Measurements from ENCODE around the gene CDIP1.

CDIP1 gene

DNA sequence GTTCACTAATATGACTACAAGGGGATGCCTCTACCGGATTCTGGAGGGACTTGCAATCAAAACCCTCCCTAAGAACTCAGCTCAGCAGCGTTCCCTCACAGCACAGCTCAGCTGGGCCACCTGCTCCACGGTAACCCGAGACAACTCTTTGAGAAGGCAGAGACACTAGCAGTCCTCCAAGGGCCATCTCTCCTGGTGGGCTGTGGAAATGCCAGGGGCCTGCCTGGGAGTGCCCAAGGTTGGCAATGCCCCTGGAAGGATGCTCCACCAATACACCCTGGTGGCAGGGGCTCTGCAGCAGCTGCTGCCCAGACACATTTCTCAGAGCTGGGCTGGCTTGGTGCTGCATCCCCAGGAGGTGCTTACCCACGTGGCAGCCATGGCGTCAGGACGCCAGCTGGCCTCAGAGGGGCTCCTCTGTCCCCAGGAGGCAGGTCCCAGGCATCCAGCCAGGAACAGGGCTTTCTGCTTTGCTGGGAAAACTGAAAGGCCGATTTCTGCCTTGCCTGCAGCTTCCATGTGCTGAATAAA is 16.5 kb downstream of the CDIP1 start:
- no peak overlapping the region for H3K27ac ChIP-seq

GRCh38 chr16:4520913-4521312 is 17.7 kb downstream of the CDIP1 start:
- H3K27ac ChIP-seq: no peak overlapping the region
- no peak for TF ChIP-seq ZFX (IDR thresholded peaks at IDR 0.05)
- TF ChIP-seq CTCF (conservative IDR thresholded peaks at IDR 0.05): no peak

More for the DNA sequence above, 16.5 kb downstream of the CDIP1 start:
- TF ChIP-seq CTCF (conservative IDR thresholded peaks at IDR 0.05): no peak
- TF ChIP-seq ZFX (IDR thresholded peaks at IDR 0.05): no peak

- no peak for TF ChIP-seq CTCF (conservative IDR thresholded peaks at IDR 0.05)
- TF ChIP-seq ZFX (IDR thresholded peaks at IDR 0.05): no peak
- no peak overlapping the region for H3K27ac ChIP-seq
These were observed 19.1 kb downstream of the CDIP1 start for GRCh38 chr16:4519274-4520058.

GRCh38 chr16:4517812-4518680 is 20.5 kb downstream of the CDIP1 start:
- H3K27ac ChIP-seq: no peak overlapping the region
- TF ChIP-seq CTCF (conservative IDR thresholded peaks at IDR 0.05) (no peak; the same call in 1 of the 2 replicates), ZFX (IDR thresholded peaks at IDR 0.05) (no peak)

GRCh38 chr16:4515611-4516233 is 22.9 kb downstream of the CDIP1 start:
- no peak overlapping the region for H3K27ac ChIP-seq
- TF ChIP-seq CTCF (conservative IDR thresholded peaks at IDR 0.05) (no peak), ZFX (IDR thresholded peaks at IDR 0.05) (no peak)

DNA sequence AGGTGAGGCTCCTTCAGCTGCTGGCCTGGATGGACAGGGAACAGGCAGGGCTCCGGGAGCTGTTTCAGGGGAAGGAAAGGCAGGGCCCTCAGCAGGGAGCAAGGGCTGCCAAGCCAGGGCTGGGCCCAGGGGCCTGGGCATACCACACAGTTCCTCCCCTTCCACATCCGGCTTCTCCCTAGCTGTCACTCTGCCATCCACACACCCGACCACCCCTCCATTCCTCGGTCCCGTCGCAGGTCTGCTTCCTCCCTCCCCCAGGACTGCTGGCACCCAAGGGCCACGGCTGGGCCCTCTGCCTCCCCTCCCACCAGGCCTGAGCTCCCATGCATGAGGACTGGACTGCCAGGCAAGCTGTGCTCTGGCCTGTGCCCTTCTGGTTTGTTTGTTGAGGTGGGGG is 24.0 kb downstream of the CDIP1 start:
- no peak overlapping the region for H3K27ac ChIP-seq
- TF ChIP-seq CTCF (conservative IDR thresholded peaks at IDR 0.05): no peak
- TF ChIP-seq ZFX (IDR thresholded peaks at IDR 0.05): no peak
